Lung (tissue), 12 donors: Measurements from ENCODE around the gene C4BPA. TPM values are rescaled to one million over a fixed set of nuclear protein-coding genes. Genes with fewer than 3 reads are reported as not detected.

Experiments used
- ATAC-seq: fragments of 200-7000 bp; cut with Tn5 transposase; one replicate; pipeline ENCODE4 v1.9.1; 2020; ENCODE audit warnings: moderate number of reproducible peaks; ENCODE audit not compliant: insufficient read depth, low FRiP score
- DNase-seq, 3 donors: peaks; one replicate each; pipeline ENCODE4 v3.0.0-alpha.2; 2013 to 2017
- H3K27ac ChIP-seq, 2 donors: one replicate each; pipeline ENCODE4 v1.5.1; 2013; ENCODE audit warnings: mild to moderate bottlenecking in 2 of 2, moderate library complexity in 2 of 2, control low read depth in 1 of 2, inconsistent platforms in 1 of 2, low read depth in 1 of 2, low read length in 1 of 2
- H3K27me3 ChIP-seq, 3 donors: one replicate each; pipeline ENCODE4 v1.5.1; 2013; ENCODE audit warnings: low read length in 2 of 3; ENCODE audit not compliant: control insufficient read depth in 3 of 3, insufficient read depth in 3 of 3
- H3K36me3 ChIP-seq, 4 donors: one replicate each; pipeline ENCODE4 v1.5.1; 2013; ENCODE audit warnings: low read length in 4 of 4, mild to moderate bottlenecking in 1 of 4, moderate library complexity in 1 of 4; ENCODE audit not compliant: control insufficient read depth in 4 of 4, insufficient read depth in 4 of 4
- H3K4me1 ChIP-seq, 5 donors: one replicate each; pipeline ENCODE4 v1.5.1; 2013; ENCODE audit warnings: low read length in 5 of 5, mild to moderate bottlenecking in 2 of 5, moderate library complexity in 1 of 5; ENCODE audit not compliant: control insufficient read depth in 5 of 5, insufficient read depth in 5 of 5
- H3K4me3 ChIP-seq: one replicate; pipeline ENCODE4 v1.5.1; 2013; ENCODE audit warnings: mild to moderate bottlenecking, control low read depth, moderate library complexity
- H3K9ac ChIP-seq, 2 donors: one replicate each; pipeline ENCODE4 v1.5.1; 2013; ENCODE audit warnings: low read length in 2 of 2, control low read depth in 1 of 2; ENCODE audit not compliant: insufficient read depth in 1 of 2
- H3K9me3 ChIP-seq, 4 donors: one replicate each; pipeline ENCODE4 v1.5.1; 2013; ENCODE audit warnings: low read length in 3 of 4, mild to moderate bottlenecking in 1 of 4, moderate library complexity in 1 of 4; ENCODE audit not compliant: control insufficient read depth in 4 of 4, insufficient read depth in 3 of 4
- CTCF ChIP-seq: IDR thresholded peaks from 2 replicates; pipeline ENCODE4 v1.5.1; 2012; ENCODE audit warnings: mild to moderate bottlenecking; ENCODE audit errors: control extremely low read depth, extremely low read depth
- WGBS, 2 donors: extraction: QIAGEN DNeasy Blood & Tissue Kit; methylation state at CpG; one replicate each; pipeline ENCODE4 v1.1.7; 2013; 5-methylcytosine and 5-hydroxymethylcytosine counted together
- polyA plus RNA-seq, 2 donors: library from polyadenylated mRNA; stranded (reverse); fragments of 200-250 nt; gene quantifications; one replicate each; pipeline ENCODE4 v1.2.1, GENCODE V29; 2013
- total RNA-seq, 2 donors: library from RNA; depleted of rRNA in 1 of 2; stranded (reverse); fragments of >200 nt in 1 of 2; gene quantifications; one replicate each; pipeline ENCODE4 v1.2.1, GENCODE V29; 2014 to 2021
- donor health status: control.
- donor health status: control.
- donor health status: Bipolar disorder and iron deficiency.
- donor health status: healthy.
- donor health status: DM: yes; HTN: yes; CAD: no.

The C4BPA gene
- total and polyA plus RNA-seq, 4 donors, result 21.2 to 213 (median 181) TPM

GRCh38 chr1:207102659-207103058 lies 1.4 kb upstream of the C4BPA start:
- ATAC-seq, result no peak
- 87 to 92% methylated on average over 1 of the region's 1 CpG for WGBS, 2 donors
- TF ChIP-seq CTCF, result no peak

GRCh38 chr1:207109004-207109403 lies 5.0 kb downstream of the C4BPA start:
- no peaks in the 10 kb centered on the region for H3K36me3 ChIP-seq
- no peak overlapping the region for H3K9ac ChIP-seq
- no peaks in the 10 kb centered on the region for H3K4me1 ChIP-seq
- WGBS, 2 donors, result 83 to 89% methylated on average over 3 of the region's 3 CpGs
- H3K9me3 ChIP-seq, result no peaks in the 10 kb centered on the region
- H3K27me3 ChIP-seq, result peaks cover 0 to 3% (median 0%) of the 10 kb centered on the region in 3 donors
- H3K27ac ChIP-seq, result no peak overlapping the region
- ATAC-seq (no peak), DNase-seq (no peak)
- H3K4me3 ChIP-seq, result no peak overlapping the region
- no peak for TF ChIP-seq CTCF

More at GRCh38 chr1:207102659-207103058, 1.4 kb upstream of the C4BPA start:
- no peaks in the 10 kb centered on the region for H3K4me1 ChIP-seq
- H3K9ac ChIP-seq, result no peak overlapping the region
- H3K4me3 ChIP-seq, result no peak overlapping the region
- H3K9me3 ChIP-seq, result no peaks in the 10 kb centered on the region
- no peak for DNase-seq
- no peaks in the 10 kb centered on the region for H3K27me3 ChIP-seq
- H3K36me3 ChIP-seq, result no peaks in the 10 kb centered on the region
- H3K27ac ChIP-seq, result no peak overlapping the region

DNA sequence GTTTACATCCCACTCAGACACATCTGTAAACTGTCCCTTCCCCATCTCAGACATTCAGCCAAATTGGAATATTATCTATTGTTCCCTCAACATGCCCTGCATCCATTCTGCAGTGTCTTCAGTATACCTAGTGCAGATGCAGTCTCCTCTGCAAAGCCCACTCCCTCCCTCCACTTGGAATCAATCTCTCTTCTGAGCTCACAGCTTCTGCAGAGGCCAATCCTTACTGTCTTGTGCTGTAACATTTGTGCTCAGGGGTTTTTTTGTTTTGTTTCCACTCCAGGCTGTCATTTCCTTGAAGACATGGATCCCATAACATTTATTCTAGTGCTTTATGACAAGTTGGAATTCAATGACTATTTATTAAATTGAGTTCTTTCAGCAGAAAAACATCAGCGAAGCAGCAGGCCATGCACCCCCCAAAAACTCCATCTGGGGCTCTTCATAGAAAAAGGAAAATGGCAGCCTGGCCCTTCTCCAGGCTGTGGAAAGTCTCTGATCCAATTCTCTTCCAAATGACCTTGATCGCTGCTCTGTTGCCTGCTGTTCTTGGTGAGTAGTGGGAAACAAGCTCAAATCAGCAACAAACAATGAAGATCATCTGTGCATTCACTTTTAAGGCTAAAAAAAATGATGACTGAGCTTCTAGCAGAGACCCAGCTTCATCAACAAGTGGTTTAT lies 8.7 kb downstream of the C4BPA start:
- TF ChIP-seq CTCF, result no peak
- WGBS, 2 donors, result 79 to 85% methylated on average over 2 of the region's 2 CpGs
- no peak overlapping the region for H3K4me3 ChIP-seq
- H3K4me1 ChIP-seq, result no peaks in the 10 kb centered on the region
- no peak for ATAC-seq
- peaks cover 0 to 3% (median 0%) of the 10 kb centered on the region in 3 donors for H3K27me3 ChIP-seq
- no peak overlapping the region for H3K9ac ChIP-seq
- H3K9me3 ChIP-seq, result no peaks in the 10 kb centered on the region
- H3K36me3 ChIP-seq, result no peaks in the 10 kb centered on the region
- DNase-seq, result no peak
- no peak overlapping the region for H3K27ac ChIP-seq

GRCh38 chr1:207115269-207115668 lies 11.2 kb downstream of the C4BPA start:
- ATAC-seq (no peak), DNase-seq (no peak)
- Histone ChIP-seq H3K27ac (no peak overlapping the region), H3K9ac (no peak overlapping the region), H3K4me1 (no peaks in the 10 kb centered on the region), H3K4me3 (no peak overlapping the region), H3K36me3 (no peaks in the 10 kb centered on the region), H3K27me3 (peaks cover 0 to under 1% (median 0%) of the 10 kb centered on the region in 3 donors), H3K9me3 (no peaks in the 10 kb centered on the region)
- TF ChIP-seq CTCF, result no peak
- 72 to 85% methylated on average over 5 of the region's 5 CpGs for WGBS, 2 donors
